CD1c-positive myeloid dendritic cell (primary cell): Measurements from ENCODE around the gene TUBAL3.
A peak's percentile ranks its signal among the peaks of the same experiment; 100 is the strongest.
"Not testable (repeated sequence)": the region's sequence is repeated elsewhere in the genome, so short reads cannot be mapped to it uniquely, and the experiment has no call there.

Experiments used
- DNase-seq: peaks from one replicate; pipeline ENCODE4 v3.0.0-alpha.2; 2016; ENCODE audit errors: extremely low spot score

TUBAL3 gene

GRCh38 chr10:5380395-5380794, 24.2 kb downstream of the TUBAL3 start:
- DNase-seq = not testable (repeated sequence)

DNA sequence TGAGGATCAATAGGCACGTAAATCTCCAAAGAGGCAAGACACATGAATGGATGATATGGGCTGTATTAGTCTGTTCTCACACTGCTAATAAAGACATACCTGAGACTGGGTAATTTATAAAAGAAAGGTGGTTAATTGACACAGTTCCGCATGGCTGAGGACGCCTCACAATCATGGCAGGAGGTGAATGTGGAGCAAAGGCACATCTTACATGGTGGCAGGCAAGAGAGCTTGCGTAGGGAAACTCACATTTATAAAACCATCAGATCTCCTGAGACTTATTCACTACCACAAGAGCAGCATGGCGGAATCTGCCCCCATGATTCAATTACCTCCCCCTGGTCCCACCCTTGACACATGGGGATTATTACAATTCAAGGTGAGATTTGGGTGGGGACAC, 25.4 kb downstream of the TUBAL3 start:
- DNase-seq = not testable (repeated sequence)

- DNase-seq = no peak
Measured at GRCh38 chr10:5376450-5376849, 28.2 kb downstream of the TUBAL3 start.

DNA sequence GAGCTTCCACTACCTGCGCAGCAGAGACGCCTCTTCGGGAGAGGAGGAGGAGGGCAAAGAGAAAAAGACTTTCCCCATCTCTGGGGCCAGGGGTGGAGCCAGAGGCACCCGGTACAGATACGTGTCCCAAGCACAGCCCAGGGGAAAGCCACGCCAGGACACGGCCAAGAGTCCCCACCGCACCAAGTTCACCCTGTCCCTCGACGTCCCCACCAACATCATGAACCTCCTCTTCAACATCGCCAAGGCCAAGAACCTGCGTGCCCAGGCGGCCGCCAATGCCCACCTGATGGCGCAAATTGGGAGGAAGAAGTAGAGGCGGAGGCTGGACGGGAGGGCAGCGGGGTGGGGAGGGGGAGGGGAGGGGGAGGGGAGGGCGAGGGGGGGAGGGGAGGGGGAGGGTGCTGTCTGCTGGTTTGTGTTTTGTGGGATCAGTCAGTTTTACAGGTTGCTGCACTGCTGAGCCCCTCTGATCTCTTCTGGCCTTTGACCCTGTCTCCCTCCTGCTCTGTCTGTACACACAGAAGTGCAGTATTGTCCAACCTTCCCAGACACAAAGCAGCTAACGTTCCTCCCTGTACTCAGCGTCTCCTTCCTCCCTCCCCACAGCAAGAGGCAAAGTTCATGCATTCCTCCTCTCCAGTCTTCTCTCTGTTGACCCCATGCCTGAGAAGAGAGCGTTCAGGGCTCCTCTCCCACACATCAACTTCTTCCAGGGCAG, 30.6 kb downstream of the TUBAL3 start:
- no peak for DNase-seq

DNA sequence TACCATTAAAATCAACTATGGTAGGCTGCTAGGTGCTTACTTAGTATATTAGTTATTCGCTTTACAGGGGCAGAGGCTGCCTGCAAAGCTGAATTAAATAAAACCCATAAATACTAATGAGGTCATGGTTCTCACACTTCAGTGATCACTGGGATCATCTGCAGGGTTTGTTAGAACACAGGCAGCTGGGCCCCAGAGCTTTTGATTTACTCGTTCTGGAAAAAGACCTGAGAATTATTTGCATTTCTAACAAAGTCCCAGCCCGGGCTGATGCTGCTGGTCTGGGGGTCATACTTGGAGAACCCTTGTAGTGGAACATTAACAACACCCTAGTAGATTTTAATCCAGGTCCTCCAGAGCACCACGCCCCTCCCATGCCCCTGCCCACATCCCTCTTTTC, 31.3 kb downstream of the TUBAL3 start:
- DNase-seq = no peak

- no peak for DNase-seq
Measured at GRCh38 chr10:5370493-5371352, 33.9 kb downstream of the TUBAL3 start.

DNA sequence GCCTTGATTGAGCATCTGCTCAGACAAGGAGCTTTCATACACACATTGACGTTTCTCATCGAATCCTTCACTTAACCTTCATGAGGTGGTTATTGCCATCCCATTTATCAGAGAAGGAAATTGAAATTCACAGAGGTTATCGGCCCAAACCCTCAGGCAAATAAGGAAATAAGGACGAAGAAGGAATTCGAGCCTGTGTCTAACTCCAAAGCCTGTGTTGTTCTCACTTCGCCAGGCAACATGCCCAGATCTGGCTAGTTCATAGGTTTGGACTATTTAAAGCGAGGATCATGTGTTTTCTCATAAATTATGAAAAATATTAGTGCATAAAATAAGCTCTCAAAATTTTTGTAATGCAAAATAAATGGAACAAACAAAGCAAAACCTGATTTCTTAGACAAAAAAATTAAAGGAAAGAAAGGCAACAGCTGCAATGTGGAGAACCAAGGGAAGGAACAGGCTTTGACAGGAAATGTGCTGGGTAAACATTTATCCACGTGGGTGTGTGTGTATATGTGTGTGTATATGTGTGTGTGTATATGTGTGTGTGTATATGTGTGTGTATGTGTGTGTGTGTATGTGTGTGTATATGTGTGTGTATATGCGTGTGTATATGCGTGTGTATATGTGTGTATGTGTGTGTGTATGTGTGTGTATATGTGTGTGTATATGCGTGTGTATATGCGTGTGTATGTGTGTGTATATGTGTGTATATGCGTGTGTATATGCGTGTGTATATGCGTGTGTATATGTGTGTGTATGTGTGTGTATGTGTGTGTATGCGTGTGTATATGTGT, 35.1 kb downstream of the TUBAL3 start:
- no peak for DNase-seq

DNA sequence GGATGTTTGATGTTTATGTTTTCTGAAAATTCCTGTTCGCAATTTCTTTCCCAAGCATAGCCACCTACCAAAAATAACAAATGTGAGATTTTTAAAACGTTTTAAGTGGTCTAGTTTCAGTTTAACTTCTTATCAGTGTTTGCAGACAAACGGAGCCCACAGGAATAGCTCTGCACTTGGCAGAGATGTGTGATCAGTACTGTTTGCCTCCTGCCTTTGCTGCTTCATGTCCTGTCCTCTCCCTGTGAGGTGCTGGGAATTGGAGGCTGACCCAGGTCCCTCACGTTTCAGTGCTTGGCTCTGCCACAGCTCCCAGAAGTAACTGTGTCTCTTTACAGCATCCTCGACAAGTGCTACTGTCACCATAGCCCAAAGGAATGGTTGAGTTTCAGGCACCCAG, 38.7 kb downstream of the TUBAL3 start:
- no peak for DNase-seq

- DNase-seq = no peak
Measured at GRCh38 chr10:5364890-5365338, 39.7 kb downstream of the TUBAL3 start, which contains the start of gene UCN3. TSS of gene UCN3 (plus strand) at chr10:5364966. CDS start at chr10:5373721, 8,755 bp downstream.

DNA sequence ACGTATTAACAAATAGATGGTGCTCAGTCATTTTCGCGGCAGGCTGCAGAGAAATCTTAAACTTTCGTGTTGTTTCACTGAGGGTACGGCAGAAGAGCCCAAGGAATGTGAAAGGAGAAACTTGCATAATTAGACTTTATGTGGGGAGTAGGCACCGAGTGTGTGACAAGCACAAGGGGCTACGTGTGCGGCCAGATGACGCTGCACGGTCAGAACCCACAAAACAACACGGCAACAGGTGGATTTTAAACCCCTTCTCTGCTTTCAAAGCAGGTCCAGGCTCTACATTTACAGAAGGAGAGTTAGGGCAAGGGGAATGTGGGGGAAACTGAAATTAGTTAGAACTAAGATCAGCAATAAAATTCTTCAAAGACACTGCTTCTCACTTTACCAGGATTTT, 40.3 kb downstream of the TUBAL3 start:
- DNase-seq = no peak

DNA sequence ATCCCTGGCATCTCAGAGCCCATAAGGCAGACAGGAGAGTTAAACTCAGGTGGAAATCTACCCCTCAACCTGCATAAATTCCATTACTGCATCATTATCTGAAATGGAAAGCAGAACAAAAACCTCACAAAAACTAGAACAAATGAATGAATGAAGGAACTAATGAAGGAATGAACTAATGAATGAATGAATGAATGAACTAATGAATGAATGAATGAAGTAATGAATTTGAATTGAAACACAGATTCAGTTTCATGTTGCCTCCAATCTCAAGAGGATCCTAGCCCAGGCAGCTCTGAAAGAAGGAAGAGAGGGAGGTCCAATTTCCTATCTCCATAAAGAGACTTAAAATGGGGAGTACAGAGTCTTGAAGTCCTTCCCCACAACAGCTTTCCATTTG, 41.8 kb downstream of the TUBAL3 start:
- no peak for DNase-seq

DNA sequence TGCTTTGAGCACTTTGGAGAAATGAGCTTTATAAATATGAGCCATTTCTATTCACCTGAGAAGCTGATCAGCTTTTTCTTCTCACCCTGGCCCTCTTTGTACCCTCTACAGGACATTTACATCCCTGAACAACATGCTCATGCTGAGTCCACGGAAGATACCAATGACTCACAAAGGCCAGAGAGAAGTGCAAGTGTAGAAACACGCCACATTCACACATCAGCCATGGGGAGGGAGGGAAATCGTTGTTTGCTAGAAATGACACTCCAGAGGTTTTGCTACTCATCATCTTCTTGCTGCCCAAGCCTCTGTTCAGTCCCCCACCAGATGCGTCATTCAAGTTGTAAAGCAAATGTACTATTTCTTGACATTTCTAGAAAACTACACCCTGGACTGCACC, 42.7 kb downstream of the TUBAL3 start:
- DNase-seq = no peak

DNA sequence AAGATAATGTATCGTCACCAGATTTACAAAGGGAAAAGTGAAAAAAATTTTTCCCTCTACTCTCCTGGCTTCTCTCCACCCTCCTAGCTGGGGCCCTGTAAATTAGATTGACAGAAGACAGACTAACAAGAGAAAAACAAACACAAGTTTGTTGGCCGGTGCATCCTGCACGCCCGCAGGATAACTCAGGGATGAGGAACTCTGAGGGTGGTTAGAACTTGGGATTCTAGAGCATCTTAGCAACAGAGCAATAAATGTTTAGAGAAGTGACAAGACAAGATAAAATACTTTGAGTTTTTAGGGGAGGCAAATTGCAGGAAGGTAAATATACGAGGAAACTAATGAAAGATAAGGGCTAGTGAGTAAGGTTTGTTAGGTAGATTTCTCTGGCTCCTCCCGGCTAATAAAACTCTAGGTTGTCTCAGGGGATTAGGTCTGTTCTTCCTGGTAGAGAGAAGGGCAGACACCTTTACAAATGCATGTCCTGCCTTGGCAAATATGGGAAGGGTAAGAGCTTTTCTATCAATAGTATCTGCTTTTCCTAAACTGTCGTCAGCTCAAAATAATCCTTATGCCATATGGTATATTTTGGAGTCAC, 44.2 kb downstream of the TUBAL3 start:
- DNase-seq = no peak

- no peak for DNase-seq
Measured at GRCh38 chr10:5356302-5356763, 48.3 kb downstream of the TUBAL3 start.

GRCh38 chr10:5355594-5356301, 48.9 kb downstream of the TUBAL3 start:
- DNase-seq = no peak

DNA sequence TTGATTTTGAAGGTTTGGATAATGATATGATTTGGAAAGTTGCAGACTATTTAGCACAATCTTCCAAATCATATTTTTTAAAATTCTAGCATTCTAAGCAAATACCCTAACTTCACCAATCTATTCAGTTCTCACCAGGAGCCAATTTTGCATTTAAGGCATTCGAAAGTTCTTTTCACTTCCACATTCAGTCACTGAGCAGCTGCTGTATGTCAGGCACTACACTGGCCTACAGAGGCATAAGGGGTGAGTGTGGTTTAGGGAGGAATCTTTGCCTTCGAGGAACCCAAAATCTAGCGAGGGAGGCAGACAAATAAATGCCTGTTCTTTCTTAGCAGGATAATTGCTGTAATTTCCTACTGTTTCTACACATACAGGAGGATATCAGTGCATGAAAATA, 50.6 kb downstream of the TUBAL3 start:
- DNase-seq = no peak

DNA sequence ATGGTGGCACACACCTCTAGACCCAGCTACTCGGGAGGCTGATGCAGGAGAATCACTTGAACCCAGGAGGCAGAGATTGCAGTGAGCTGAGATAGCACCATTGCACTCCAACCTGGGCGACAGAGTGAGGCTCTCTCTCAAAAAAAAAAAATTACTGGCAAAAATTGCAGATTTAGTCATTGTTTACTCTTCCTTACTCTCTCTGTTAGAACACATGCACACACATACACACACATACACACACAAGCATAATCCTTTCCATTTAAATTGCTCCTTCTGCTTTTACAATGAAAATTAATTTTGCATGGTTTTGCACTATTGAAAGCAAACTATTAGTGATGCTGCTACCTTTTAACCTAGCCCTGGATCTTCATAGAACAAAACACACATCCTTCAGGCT, 55.3 kb downstream of the TUBAL3 start:
- DNase-seq = no peak

- DNase-seq = no peak
Measured at GRCh38 chr10:5346881-5347280, 57.7 kb downstream of the TUBAL3 start.

GRCh38 chr10:5344746-5345145, 59.9 kb downstream of the TUBAL3 start:
- no peak for DNase-seq

DNA sequence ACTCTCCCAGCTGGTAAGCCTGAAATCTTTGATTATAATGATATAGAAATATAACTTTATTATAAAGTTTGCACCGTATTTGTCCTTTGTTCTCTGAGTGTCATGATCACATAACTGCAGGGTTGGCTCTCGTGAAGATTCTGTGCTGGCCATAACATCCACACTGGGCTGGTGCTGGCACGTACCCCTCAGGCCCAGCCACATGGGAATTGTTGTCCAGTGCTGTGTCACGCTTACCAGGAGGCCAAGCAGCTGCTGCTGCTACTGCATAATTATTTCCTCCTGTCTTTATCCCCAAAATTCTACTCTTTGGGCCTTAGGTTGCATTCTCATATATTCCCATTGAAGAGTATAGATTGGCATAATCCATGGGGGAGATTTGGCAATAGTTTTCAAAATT, 60.6 kb downstream of the TUBAL3 start:
- DNase-seq = no peak

- peak; percentile 6 for DNase-seq
Measured at GRCh38 chr10:5343561-5343960, 61.1 kb downstream of the TUBAL3 start.
